Measurements from ENCODE around the gene TMEM222. TPM values are rescaled to one million over a fixed set of nuclear protein-coding genes. Genes with fewer than 3 reads are reported as not detected.
A peak's percentile ranks its signal among the peaks of the same experiment; 100 is the strongest.

TMEM222 gene
- polyA plus RNA-seq, 1 of the 3 experiments (the other 2 are of a cell fraction), result 51.7 TPM

DNA sequence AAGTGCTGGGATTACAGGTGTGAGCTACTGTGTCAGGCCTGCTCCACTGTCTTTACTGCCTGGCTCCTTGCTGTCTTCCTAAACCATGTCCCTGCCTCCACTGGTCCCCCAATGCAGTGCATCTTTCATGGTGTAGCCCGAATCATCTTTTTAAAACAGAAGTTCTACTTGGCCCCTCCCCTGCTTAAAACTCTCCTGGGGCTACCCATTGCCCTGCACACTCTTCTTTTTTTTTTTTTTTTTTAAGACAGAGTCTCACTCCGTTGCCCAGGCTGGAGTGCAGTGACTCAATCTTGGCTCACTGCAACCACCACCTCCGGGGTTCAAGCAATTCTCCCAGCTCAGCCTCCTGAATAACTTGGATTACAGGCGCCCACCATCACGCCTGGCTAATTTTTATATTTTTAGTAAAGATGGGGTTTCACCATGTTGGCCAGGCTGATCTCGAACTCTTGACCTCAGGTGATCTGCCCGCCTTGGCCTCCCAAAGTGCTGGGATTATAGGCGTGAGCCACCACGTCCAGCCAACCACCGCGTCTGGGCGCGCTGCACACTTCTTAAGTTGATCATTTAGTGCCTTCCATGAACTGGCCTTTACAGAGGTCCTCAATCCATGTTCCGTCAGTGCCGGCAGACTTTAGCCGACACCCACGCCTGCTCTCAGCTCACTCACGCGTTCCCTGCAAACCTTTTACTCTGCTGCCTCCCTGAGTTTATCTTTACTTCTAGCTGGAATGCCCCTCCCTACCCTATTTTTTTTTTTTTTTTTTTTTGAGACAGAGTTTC, 50.3 kb downstream of the TMEM222 start (continued):
- no peak for TF ChIP-seq GATA2 (CRISPR knock-in tag; IDR thresholded peaks at IDR 0.05)

DNA sequence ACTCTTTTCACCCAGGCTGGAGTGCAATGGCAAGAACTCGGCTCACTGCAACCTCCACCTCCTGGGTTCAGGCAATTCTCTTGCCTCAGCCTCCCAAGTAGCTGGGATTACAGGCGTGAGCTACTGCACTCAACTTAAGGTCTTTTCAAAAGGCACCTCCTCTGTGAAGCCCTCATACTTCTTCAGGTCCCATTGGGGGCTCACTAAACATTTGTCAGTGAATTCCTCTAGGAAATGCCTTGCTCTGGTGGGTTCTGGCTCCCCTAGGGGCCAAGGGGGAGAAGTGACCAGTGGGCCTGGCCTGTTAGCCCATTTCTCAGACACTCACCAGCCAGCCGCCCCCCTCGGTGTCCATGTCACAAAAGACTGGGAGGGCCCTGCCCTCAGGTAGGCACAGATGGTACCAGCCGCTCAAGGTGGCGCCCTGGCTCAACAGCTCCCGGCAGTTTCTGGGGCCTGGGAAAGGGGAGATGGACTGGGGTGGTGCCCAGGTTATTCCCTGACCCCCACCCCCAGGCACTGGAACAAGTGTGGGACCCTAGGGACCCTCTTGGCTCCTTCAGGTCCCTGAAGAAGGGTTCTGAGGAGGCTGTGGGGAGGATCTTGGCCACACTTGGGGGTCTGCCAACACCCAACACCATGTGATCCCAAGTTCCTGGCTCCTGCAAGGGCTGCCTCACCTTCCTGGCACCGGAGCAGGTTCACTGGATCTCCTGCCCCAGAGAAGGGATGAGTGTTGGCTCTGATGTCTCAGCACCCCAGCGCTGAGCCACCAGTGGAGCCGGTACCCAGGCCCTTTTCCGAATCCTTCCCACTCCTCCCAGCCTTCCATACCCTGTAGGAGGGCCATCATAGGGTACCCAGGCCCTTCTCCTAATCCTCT, 51.1 kb downstream of the TMEM222 start:
- H3K36me3 ChIP-seq (replicated peaks in 1 of 2; ENCODE audit: control insufficient read depth in 1 of 2, insufficient read depth in 2 of 2, low read length in 1 of 2), result no peaks in the 10 kb centered on the region
- POLR2A ChIA-PET, result no interaction called here
- no peaks in the 10 kb centered on the region for H3K4me1 ChIP-seq (ENCODE audit: control insufficient read depth in 1 of 2, insufficient read depth in 2 of 2, low read depth in 1 of 2, low read length in 1 of 2)
- H3K4me2 ChIP-seq, result no peak overlapping the region
- no peaks in the 10 kb centered on the region for H3K27me3 ChIP-seq (ENCODE audit: insufficient read depth)
- DNase-seq, result peak; percentile 61
- no peaks in the 10 kb centered on the region for H3K79me2 ChIP-seq (ENCODE audit: insufficient read depth)
- TF ChIP-seq, protein P1, sequence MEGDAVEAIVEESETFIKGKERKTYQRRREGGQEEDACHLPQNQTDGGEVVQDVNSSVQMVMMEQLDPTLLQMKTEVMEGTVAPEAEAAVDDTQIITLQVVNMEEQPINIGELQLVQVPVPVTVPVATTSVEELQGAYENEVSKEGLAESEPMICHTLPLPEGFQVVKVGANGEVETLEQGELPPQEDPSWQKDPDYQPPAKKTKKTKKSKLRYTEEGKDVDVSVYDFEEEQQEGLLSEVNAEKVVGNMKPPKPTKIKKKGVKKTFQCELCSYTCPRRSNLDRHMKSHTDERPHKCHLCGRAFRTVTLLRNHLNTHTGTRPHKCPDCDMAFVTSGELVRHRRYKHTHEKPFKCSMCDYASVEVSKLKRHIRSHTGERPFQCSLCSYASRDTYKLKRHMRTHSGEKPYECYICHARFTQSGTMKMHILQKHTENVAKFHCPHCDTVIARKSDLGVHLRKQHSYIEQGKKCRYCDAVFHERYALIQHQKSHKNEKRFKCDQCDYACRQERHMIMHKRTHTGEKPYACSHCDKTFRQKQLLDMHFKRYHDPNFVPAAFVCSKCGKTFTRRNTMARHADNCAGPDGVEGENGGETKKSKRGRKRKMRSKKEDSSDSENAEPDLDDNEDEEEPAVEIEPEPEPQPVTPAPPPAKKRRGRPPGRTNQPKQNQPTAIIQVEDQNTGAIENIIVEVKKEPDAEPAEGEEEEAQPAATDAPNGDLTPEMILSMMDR (IDR thresholded peaks at IDR 0.05), result peak; percentile 44
- TF ChIP-seq RAD21 (IDR thresholded peaks at IDR 0.05; ENCODE audit: low read length), result peak; percentile 9; the same call in 1 of the 2 replicates
- TF ChIP-seq, protein P2, sequence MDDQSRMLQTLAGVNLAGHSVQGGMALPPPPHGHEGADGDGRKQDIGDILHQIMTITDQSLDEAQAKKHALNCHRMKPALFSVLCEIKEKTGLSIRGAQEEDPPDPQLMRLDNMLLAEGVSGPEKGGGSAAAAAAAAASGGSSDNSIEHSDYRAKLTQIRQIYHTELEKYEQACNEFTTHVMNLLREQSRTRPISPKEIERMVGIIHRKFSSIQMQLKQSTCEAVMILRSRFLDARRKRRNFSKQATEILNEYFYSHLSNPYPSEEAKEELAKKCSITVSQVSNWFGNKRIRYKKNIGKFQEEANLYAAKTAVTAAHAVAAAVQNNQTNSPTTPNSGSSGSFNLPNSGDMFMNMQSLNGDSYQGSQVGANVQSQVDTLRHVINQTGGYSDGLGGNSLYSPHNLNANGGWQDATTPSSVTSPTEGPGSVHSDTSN (IDR thresholded peaks at IDR 0.05), result no peak
- no peak for TF ChIP-seq YY1 (IDR thresholded peaks at IDR 0.05; ENCODE audit: low read depth)
- no peak for TF ChIP-seq RCOR1 (IDR thresholded peaks at IDR 0.05; ENCODE audit: low read length)
- TF ChIP-seq MEF2A (IDR thresholded peaks at IDR 0.05; ENCODE audit: borderline replicate concordance, low read depth), result no peak
- no peak overlapping the region for H3K27ac ChIP-seq (ENCODE audit: low read depth in 2 of 2, low read length in 1 of 2)
- 93% methylated on average over 3 of the region's 11 CpGs for WGBS (ENCODE audit: low lambda C conversion rate)
- no peaks in the 10 kb centered on the region for H3K9me3 ChIP-seq
- H4K20me1 ChIP-seq (ENCODE audit: insufficient read depth), result no peaks in the 10 kb centered on the region
- no peak overlapping the region for H3K4me3 ChIP-seq (ENCODE audit: low read depth in 2 of 2, low read length in 1 of 2)
- H2AFZ ChIP-seq (ENCODE audit: low read depth), result no peak overlapping the region
- no peak overlapping the region for H3K9ac ChIP-seq
- CTCF ChIA-PET, result interaction anchor here (0.7 to 9.6 kb wide), 5 partner anchors 10 to 76 kb away, joined by 3 to 154 read pairs (median 14); partner anchors contain the start of gene CD164L2
- H3F3A ChIP-seq (replicated peaks; ENCODE audit: insufficient read depth), result no peaks in the 10 kb centered on the region
- no peaks in the 10 kb centered on the region for H3K9me2 ChIP-seq

GRCh38 chr1:27374362-27375086, 52.6 kb downstream of the TMEM222 start, which contains the start of gene FCN3:
FCN3 (minus strand) TSS chr1:27374824; CDS start chr1:27374818, 6 bp downstream.
- Histone ChIP-seq H3K79me2 (ENCODE audit: insufficient read depth) (no peaks in the 10 kb centered on the region), H3K27ac (ENCODE audit: low read depth in 2 of 2, low read length in 1 of 2) (no peak within 1 kb of the TSS), H3K36me3 (replicated peaks in 1 of 2; ENCODE audit: control insufficient read depth in 1 of 2, insufficient read depth in 2 of 2, low read length in 1 of 2) (no peaks in the 10 kb centered on the region), H3K4me1 (ENCODE audit: control insufficient read depth in 1 of 2, insufficient read depth in 2 of 2, low read depth in 1 of 2, low read length in 1 of 2) (no peaks in the 10 kb centered on the region), H3K4me2 (no peak within 1 kb of the TSS), H3K9me2 (no peaks in the 10 kb centered on the region), H3F3A (replicated peaks; ENCODE audit: insufficient read depth) (no peaks in the 10 kb centered on the region), H3K27me3 (ENCODE audit: insufficient read depth) (no peaks in the 10 kb centered on the region), H3K4me3 (ENCODE audit: low read depth in 2 of 2, low read length in 1 of 2) (no peak within 1 kb of the TSS), H3K9ac (no peak within 1 kb of the TSS), H3K9me3 (no peaks in the 10 kb centered on the region), H4K20me1 (ENCODE audit: insufficient read depth) (no peaks in the 10 kb centered on the region), H2AFZ (ENCODE audit: low read depth) (no peak within 1 kb of the TSS)
- WGBS (ENCODE audit: low lambda C conversion rate), result 56% methylated on average over 4 of the region's 4 CpGs
- no peak for DNase-seq
- POLR2A ChIA-PET, result no interaction called here
- CTCF ChIA-PET, result interaction anchor here (0.6 to 2.0 kb wide), 5 partner anchors 8 to 74 kb away, joined by 3 to 7 read pairs (median 4); no protein-coding TSS in a partner anchor
- no peak for TF ChIP-seq MAX (IDR thresholded peaks at IDR 0.05; ENCODE audit: low read depth)
- no peak for TF ChIP-seq YY1 (IDR thresholded peaks at IDR 0.05; ENCODE audit: low read depth)
- no peak for TF ChIP-seq RCOR1 (IDR thresholded peaks at IDR 0.05; ENCODE audit: low read length)
- TF ChIP-seq, protein P2 (IDR thresholded peaks at IDR 0.05), result no peak
- TF ChIP-seq EP300 (IDR thresholded peaks at IDR 0.05; ENCODE audit: borderline replicate concordance in 1 of 2, low read depth in 1 of 2, low read length in 1 of 2), result no peak
- TF ChIP-seq, protein P3, sequence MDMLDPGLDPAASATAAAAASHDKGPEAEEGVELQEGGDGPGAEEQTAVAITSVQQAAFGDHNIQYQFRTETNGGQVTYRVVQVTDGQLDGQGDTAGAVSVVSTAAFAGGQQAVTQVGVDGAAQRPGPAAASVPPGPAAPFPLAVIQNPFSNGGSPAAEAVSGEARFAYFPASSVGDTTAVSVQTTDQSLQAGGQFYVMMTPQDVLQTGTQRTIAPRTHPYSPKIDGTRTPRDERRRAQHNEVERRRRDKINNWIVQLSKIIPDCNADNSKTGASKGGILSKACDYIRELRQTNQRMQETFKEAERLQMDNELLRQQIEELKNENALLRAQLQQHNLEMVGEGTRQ (IDR thresholded peaks at IDR 0.05; ENCODE audit: borderline replicate concordance, low read depth, low read length), result no peak
- no peak for TF ChIP-seq EZH2phosphoT487 (IDR thresholded peaks at IDR 0.05; ENCODE audit: borderline replicate concordance, low read depth)
- TF ChIP-seq FOXM1 (IDR thresholded peaks at IDR 0.05; ENCODE audit: low read depth), result no peak
- no peak for TF ChIP-seq RFX5 (IDR thresholded peaks at IDR 0.05; ENCODE audit: low read length)
- TF ChIP-seq FOSL2 (IDR thresholded peaks at IDR 0.05; ENCODE audit: borderline replicate concordance, low read depth), result no peak
- TF ChIP-seq MEF2A (IDR thresholded peaks at IDR 0.05; ENCODE audit: borderline replicate concordance, low read depth), result no peak
- no peak for TF ChIP-seq FOXJ3 (CRISPR knock-in tag; IDR thresholded peaks at IDR 0.05)

Data from SK-N-SH (cell line).